Astrocyte of the cerebellum (primary cell): ENCODE measurements around the gene SLX1A.
A peak's percentile ranks its signal among the peaks of the same experiment; 100 is the strongest.
"Not testable (repeated sequence)": the region's sequence is repeated elsewhere in the genome, so short reads cannot be mapped to it uniquely, and the experiment has no call there.

Experiments used
- DNase-seq: peaks from one replicate; pipeline ENCODE4 v3.0.0-alpha.2; 2011; ENCODE audit warnings: low read depth
- H3K4me3 ChIP-seq: 2 replicates; pipeline ENCODE4 v1.5.1; 2011; ENCODE audit warnings: mild to moderate bottlenecking, low read depth, low read length, moderate library complexity
- CTCF ChIP-seq: IDR thresholded peaks from 2 replicates; pipeline ENCODE4 v1.5.1; 2012; ENCODE audit warnings: low read length, low read depth, moderate library complexity, mild to moderate bottlenecking; ENCODE audit errors: missing control alignments
- in situ Hi-C: cut with HindIII; loops from 2 replicates; pipeline ENCODE4 v1.10.0; 2017; ENCODE audit warnings: low sequenced_read_pairs

Gene SLX1A

DNA sequence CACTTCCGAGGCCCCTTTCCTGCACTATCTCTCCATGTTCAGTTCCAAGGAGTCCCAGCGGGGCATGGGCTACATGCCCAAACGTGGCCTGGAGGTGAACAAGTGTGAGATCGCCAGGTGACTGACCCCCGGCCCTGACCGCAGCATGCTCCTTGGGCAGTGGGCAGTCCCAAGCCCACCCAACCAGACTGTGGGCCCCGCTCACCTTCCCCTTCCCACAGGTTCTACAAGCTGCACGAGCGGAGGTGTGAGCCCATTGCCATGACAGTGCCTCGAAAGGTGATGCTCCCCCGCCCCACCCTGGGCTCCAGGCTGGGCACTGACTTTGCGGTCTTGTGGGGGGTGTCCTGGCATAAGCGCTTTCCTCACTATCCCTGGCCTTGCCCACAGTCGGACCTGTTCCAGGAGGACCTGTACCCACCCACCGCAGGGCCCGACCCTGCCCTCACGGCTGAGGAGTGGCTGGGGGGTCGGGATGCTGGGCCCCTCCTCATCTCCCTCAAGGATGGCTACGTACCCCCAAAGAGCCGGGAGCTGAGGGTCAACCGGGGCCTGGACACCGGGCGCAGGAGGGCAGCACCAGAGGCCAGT is 5.6 kb upstream of the SLX1A start:
- in situ Hi-C loops: no loop called here
- no peak overlapping the region for H3K4me3 ChIP-seq

DNA sequence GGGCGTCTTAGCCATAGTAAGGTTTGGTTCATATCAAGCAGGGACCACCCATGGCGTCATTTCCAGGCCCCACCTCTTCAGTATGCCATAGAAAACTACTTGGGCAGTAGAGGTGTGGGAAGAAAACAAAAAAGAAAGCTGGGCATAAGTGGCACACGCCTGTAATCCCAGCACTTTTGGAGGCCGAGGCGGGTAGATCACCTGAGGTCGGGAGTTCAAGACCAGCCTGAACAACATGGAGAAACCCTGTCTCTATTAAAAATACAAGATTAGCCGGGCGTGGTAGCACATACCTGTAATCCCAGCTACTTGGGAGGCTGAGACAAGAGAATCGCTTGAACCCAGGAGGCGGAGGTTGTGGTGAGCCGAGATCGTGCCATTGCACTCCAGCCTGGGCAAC is 2.5 kb upstream of the SLX1A start:
- H3K4me3 ChIP-seq, in situ Hi-C loops, DNase-seq: not testable (repeated sequence)

More for the DNA sequence above, 5.6 kb upstream of the SLX1A start:
- TF ChIP-seq CTCF: no peak
- no peak for DNase-seq

GRCh38 chr16:30193098-30193497 is 577 bp upstream of the SLX1A start:
- DNase-seq, in situ Hi-C loops, H3K4me3 ChIP-seq: not testable (repeated sequence)

DNA sequence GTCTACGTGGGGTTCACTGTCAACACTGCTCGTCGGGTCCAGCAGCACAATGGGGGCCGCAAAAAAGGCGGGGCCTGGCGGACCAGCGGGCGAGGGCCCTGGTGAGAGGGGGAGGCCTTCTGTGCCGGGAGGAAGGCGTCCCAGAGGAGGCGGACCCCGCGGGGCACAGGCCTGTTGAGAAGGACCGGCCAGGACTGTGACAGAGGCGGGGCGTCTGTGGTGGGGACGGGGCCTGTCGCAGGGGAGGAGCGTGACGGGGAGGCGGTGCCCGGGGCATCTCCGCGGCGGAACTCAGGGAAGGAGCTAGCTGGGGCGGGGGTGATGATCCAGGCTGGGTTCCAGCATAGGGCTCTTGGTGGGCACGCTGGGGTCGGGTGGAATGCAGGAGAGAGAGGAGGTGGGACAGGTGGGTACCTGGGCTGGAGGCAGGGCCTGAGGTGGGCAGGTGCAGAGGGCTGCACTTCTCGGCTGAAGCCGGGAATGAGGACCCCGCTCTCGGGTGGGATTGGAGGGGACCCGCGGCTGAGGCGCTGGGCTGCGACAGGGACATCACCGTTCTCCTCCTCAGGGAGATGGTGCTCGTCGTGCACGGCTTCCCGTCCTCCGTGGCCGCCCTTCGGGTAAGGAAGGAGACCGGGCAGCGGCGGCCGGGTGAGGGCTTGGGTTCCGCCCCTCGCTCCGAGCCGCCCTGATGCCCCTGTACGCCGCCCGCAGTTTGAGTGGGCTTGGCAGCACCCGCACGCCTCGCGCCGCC is 674 bp downstream of the SLX1A start:
- peak overlapping the region; percentile 34 for H3K4me3 ChIP-seq
- DNase-seq, in situ Hi-C loops: not testable (repeated sequence)

GRCh38 chr16:30197001-30197400 is 3.3 kb downstream of the SLX1A start:
- DNase-seq, in situ Hi-C loops, H3K4me3 ChIP-seq: not testable (repeated sequence)

DNA sequence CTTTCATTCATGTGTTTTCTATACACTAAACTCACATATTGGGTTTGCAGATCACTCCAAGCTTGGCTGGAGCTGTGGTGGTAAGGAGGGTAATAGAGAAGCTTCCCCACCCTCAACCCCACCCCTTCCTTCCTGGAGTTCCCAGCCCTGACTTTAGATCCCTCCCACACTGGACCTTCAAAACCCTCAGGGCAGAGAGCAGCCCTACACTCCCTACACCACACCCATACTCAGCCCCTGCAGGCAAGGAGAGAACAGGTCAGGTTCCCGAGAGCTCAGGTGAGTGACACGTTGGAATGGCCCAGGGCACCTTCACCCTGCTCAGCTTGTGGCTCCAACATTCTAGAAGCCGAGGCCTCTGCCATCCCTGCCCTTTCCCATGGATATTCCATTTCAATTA is 5.4 kb downstream of the SLX1A start, which contains the start of gene SULT1A3:
Gene SULT1A3, plus strand, starts transcription at position 207 of the 400 bp plus-strand sequence. CDS start 1,474 bp downstream, outside the sequence.
- H3K4me3 ChIP-seq, DNase-seq, in situ Hi-C loops: not testable (repeated sequence)

DNA sequence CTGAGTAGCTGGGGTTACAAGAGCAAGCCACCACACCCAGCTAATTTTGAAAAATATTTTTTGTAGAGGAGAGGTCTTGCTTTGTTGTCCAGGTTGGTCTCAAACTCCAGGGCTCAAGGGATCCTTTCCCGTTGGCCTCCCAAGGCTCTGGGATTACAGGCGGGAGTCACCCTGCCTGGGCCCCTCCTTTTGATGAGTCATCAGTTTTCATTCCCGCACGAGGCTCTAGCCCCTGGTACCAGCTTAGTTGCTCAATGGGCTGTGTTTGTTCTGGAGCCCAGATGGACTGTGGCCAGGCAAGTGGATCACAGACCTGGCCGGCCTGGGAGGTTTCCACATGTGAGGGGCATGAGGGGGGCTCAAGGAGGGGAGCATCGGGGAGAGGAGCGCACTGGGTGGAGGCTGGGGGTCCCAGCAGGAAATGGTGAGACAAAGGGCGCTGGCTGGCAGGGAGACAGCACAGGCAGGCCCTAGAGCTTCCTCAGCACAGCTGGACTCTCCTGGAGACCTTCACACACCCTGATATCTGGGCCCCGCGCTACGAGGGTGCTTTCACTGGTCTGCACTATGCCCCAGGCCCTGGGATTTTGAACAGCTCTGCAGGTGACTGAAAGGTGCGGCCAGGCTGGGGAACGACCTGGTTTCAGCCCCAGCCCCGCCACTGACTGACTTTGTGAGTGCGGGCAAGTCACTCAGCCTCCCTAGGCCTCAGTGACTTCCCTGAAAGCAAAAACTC is 6.1 kb downstream of the SLX1A start:
- in situ Hi-C loops, DNase-seq, H3K4me3 ChIP-seq: not testable (repeated sequence)

GRCh38 chr16:30205541-30206236 is 12.0 kb downstream of the SLX1A start:
- DNase-seq, in situ Hi-C loops: not testable (repeated sequence)
- peak overlapping the region; percentile 29 for H3K4me3 ChIP-seq

DNA sequence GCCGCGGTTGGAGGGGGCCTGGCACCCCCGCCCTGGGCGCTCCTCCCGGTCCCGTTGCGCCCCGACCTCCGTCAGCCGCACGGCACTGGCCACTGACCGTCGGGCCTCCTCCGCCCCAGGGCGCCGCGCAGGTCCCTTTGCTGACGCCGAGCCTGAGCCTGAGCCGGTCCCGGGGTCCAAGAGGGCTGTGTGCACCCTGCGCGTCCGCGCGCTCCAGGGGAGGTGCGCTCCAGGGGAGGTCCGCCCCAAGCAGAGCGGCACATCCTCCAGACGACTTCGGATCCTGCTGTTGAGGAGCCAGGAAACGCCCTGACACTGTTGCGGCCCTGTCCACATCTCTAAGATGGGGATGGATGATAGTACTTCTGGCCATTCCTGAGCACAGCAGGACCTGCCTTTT is 12.6 kb downstream of the SLX1A start:
- H3K4me3 ChIP-seq: peak overlapping the region; percentile 29
- DNase-seq, in situ Hi-C loops: not testable (repeated sequence)

DNA sequence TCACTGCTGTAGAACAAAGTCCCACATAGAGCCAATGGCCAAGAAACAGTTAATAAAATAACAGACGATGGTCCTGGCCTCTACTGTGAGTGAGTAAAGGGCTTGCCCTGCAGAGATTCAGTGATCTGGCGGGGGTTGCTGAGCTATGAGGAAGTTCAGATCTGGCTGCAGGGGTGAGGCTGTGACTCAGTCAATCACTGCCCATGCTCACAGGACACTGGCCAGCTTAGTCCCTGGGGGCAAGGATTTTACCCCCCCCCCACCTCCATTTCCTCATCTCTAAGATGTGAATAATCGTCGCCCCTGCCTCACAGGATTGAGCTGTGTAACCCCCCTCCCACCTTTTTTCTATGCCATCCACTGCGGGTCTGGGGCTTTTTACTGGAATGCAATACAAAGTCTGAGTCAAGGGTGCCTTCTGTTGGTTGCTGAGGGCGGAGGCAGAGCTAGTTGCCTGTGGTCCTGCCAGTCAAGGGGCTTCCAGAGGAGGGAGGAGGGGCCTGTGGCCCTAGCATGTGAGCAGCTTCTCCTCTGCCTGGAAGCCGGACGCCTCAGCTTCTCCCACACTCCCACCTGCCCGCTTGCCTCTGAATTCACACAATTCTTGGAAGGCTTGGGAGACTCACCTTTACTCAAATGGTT is 13.5 kb downstream of the SLX1A start:
- DNase-seq, H3K4me3 ChIP-seq, in situ Hi-C loops: not testable (repeated sequence)

DNA sequence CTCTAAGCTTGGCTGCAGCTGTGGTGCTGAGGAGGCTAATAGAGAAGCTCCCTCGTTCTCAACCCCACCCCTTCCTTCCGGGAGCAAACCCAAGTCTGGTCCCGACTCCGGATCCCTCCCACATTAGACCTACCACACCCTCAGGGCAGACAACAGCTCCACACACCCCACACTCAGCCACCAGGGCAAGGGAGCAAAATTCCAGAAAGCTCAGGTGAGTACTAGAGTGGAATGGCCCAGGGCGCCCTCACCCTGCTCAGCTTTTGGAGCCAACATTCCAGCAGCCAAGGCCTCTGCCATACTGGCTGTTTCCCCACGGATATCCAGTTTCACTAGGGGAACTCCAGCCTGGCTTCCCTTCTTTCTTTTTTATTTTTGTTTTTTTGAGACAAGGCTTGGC is 15.4 kb downstream of the SLX1A start:
- in situ Hi-C loops, DNase-seq, H3K4me3 ChIP-seq: not testable (repeated sequence)

DNA sequence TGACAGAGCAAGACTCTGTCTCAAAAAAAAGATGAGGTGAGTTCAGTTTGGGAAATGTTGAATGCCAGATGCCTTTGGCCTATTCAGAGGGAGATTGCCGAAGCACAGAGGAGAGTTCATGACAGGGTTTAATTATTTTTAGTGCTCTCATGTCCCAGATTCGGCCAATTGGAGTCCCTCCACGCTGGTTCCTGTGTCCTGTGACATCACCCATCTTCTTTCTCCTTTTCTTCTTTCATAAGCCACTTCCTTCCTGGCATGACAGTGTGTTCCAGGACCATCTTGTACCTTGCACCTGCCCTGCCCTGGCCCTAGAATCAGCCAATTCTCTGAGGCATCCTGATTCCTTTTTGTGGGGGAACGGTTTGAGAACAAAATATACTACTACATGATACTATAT is 17.7 kb downstream of the SLX1A start:
- H3K4me3 ChIP-seq, in situ Hi-C loops, DNase-seq: not testable (repeated sequence)

DNA sequence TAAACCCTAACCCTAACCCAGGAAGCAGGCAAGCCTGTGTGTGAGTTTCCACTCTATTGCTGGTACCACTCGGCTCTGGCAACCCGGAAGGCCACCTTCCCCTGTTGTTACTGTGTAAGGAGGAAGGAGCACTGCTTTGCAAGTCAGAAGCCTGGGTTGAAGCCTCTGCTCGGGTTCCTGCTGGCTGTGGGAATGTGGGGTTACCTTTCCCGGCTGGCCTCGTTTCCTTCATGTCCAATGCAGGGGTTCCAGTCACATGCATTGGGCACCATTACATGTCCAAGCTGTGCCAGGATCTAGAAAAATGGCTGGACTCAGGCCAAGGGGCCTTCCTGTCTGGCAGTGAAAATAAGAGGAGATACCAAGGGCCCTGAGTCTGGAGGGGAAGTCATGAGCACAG is 23.4 kb downstream of the SLX1A start:
- DNase-seq, H3K4me3 ChIP-seq, in situ Hi-C loops: not testable (repeated sequence)
